H9 (cell line): Measurements from ENCODE around the gene MARCHF3. TPM values are rescaled to one million over a fixed set of nuclear protein-coding genes. Genes with fewer than 3 reads are reported as not detected.
A peak's percentile ranks its signal among the peaks of the same experiment; 100 is the strongest.

Experiments used
- DNase-seq: peaks from one replicate; pipeline ENCODE4 v3.0.0-alpha.2; 2017
- H2AFZ ChIP-seq: one replicate; pipeline ENCODE4 v1.6.1; 2013; ENCODE audit warnings: mild to moderate bottlenecking, low read length, control low read depth, moderate library complexity
- H2AK5ac ChIP-seq: 2 replicates; pipeline ENCODE4 v1.6.1; 2013; ENCODE audit warnings: low read length, control low read depth, mixed read lengths; ENCODE audit not compliant: insufficient read length
- H2BK120ac ChIP-seq: one replicate; pipeline ENCODE4 v1.6.1; 2013; ENCODE audit warnings: low read depth, mild to moderate bottlenecking, low read length, control low read depth, inconsistent platforms; ENCODE audit not compliant: poor library complexity, severe bottlenecking
- H2BK12ac ChIP-seq: 2 replicates; pipeline ENCODE4 v1.6.1; 2013; ENCODE audit warnings: low read length, control low read depth, mixed read lengths, low read depth; ENCODE audit not compliant: insufficient read length
- H2BK15ac ChIP-seq: 2 replicates; pipeline ENCODE4 v1.6.1; 2013; ENCODE audit warnings: low read depth, low read length, control low read depth
- H2BK20ac ChIP-seq: one replicate; pipeline ENCODE4 v1.6.1; 2013; ENCODE audit warnings: low read depth, mild to moderate bottlenecking, low read length, control low read depth, inconsistent platforms; ENCODE audit not compliant: poor library complexity, severe bottlenecking
- H2BK5ac ChIP-seq: 2 replicates; pipeline ENCODE4 v1.6.1; 2013; ENCODE audit warnings: low read length, control low read depth, mixed read lengths; ENCODE audit not compliant: insufficient read length
- H3K14ac ChIP-seq: 2 replicates; pipeline ENCODE4 v1.6.1; 2013; ENCODE audit warnings: low read length, control low read depth; ENCODE audit not compliant: insufficient read depth
- H3K18ac ChIP-seq: 2 replicates; pipeline ENCODE4 v1.6.1; 2013; ENCODE audit warnings: low read depth, mild to moderate bottlenecking, mixed read lengths, low read length, control low read depth; ENCODE audit not compliant: insufficient read length
- H3K23ac ChIP-seq: 2 replicates; pipeline ENCODE4 v1.6.1; 2013; ENCODE audit warnings: low read length, control low read depth, mixed read lengths, low read depth; ENCODE audit not compliant: insufficient read length
- H3K23me2 ChIP-seq: 2 replicates; pipeline ENCODE4 v1.6.1; 2013; ENCODE audit warnings: low read depth, mild to moderate bottlenecking, mixed read lengths, low read length, control low read depth; ENCODE audit not compliant: insufficient read length, poor library complexity, severe bottlenecking
- H3K27ac ChIP-seq: 2 replicates; pipeline ENCODE4 v1.5.1; 2013; ENCODE audit warnings: low read length, control low read depth, mixed read lengths, low read depth; ENCODE audit not compliant: insufficient read length
- H3K27me3 ChIP-seq: 2 replicates; pipeline ENCODE4 v1.6.1; 2013; ENCODE audit warnings: low read length, control low read depth, inconsistent platforms; ENCODE audit not compliant: insufficient read depth
- H3K4ac ChIP-seq: 2 replicates; pipeline ENCODE4 v1.6.1; 2013; ENCODE audit warnings: low read depth, mild to moderate bottlenecking, control low read depth, inconsistent platforms, low read length, moderate library complexity
- H3K4me1 ChIP-seq: 2 replicates; pipeline ENCODE4 v1.6.1; 2013; ENCODE audit warnings: low read length, control low read depth, inconsistent platforms; ENCODE audit not compliant: insufficient read depth
- H3K4me2 ChIP-seq: 2 replicates; pipeline ENCODE4 v1.6.1; 2013; ENCODE audit warnings: low read length, control low read depth, mixed read lengths; ENCODE audit not compliant: insufficient read length, insufficient read depth
- H3K56ac ChIP-seq: 2 replicates; pipeline ENCODE4 v1.6.1; 2013; ENCODE audit warnings: low read depth, mild to moderate bottlenecking, mixed read lengths, low read length, control low read depth; ENCODE audit not compliant: insufficient read length
- H3K79me1 ChIP-seq: 2 replicates; pipeline ENCODE4 v1.6.1; 2013; ENCODE audit warnings: low read depth, mild to moderate bottlenecking, moderate library complexity, low read length, control low read depth, inconsistent platforms; ENCODE audit not compliant: insufficient read depth, poor library complexity, severe bottlenecking
- H3K79me2 ChIP-seq: 2 replicates; pipeline ENCODE4 v1.6.1; 2013; ENCODE audit warnings: low read length, control low read depth, inconsistent platforms; ENCODE audit not compliant: insufficient read depth
- H3K9ac ChIP-seq: 2 replicates; pipeline ENCODE4 v1.6.1; 2013; ENCODE audit warnings: low read length, control low read depth, mixed read lengths; ENCODE audit not compliant: insufficient read length; ENCODE audit errors: extremely low read depth
- H3K9me3 ChIP-seq: one replicate; pipeline ENCODE4 v1.6.1; 2013; ENCODE audit warnings: low read depth, low read length, inconsistent platforms; ENCODE audit not compliant: control insufficient read depth
- H3T11ph ChIP-seq: one replicate; pipeline ENCODE4 v1.6.1; 2013; ENCODE audit warnings: mild to moderate bottlenecking, low read length, control low read depth, inconsistent platforms
- H4K20me1 ChIP-seq: one replicate; pipeline ENCODE4 v1.6.1; 2013; ENCODE audit not compliant: control insufficient read depth, insufficient read length, insufficient read depth
- H4K5ac ChIP-seq: 2 replicates; pipeline ENCODE4 v1.6.1; 2013; ENCODE audit warnings: low read depth, mild to moderate bottlenecking, mixed read lengths, low read length, control low read depth; ENCODE audit not compliant: insufficient read length
- H4K8ac ChIP-seq: replicated peaks from 2 replicates; pipeline ENCODE4 v1.6.1; 2013; ENCODE audit warnings: low read length, control low read depth, mixed read lengths, low read depth; ENCODE audit not compliant: insufficient read length
- H4K91ac ChIP-seq: 2 replicates; pipeline ENCODE4 v1.6.1; 2013; ENCODE audit warnings: low read depth, mild to moderate bottlenecking, moderate library complexity, mixed read lengths, low read length, control low read depth; ENCODE audit not compliant: insufficient read length
- H3K27ac Mint-ChIP-seq, 3 experiments: 2 replicates in 2 of 3; 3 replicates in 1 of 3; pipeline ENCODE4 v1.8.0; 2020 to 2021; ENCODE audit warnings: mixed read lengths in 3 of 3, mild to moderate bottlenecking in 1 of 3, moderate library complexity in 1 of 3
- H3K27me3 Mint-ChIP-seq: 2 replicates; pipeline ENCODE4 v1.8.0; 2021; ENCODE audit warnings: low read depth, mild to moderate bottlenecking, moderate library complexity, mixed read lengths
- H3K36me3 Mint-ChIP-seq, 3 experiments: 2 replicates in 2 of 3; 3 replicates in 1 of 3; pipeline ENCODE4 v1.8.0; 2020 to 2021; ENCODE audit warnings: low read depth in 3 of 3, mixed read lengths in 3 of 3; ENCODE audit not compliant: insufficient read depth in 1 of 3
- H3K4me1 Mint-ChIP-seq, 2 experiments: 2 replicates each; pipeline ENCODE4 v1.8.0; 2020; ENCODE audit warnings: mixed read lengths in 2 of 2
- H3K4me3 Mint-ChIP-seq, 2 experiments: 2 replicates in 1 of 2; 3 replicates in 1 of 2; pipeline ENCODE4 v1.8.0; 2020 to 2021; ENCODE audit warnings: mild to moderate bottlenecking in 2 of 2, mixed read lengths in 2 of 2, moderate library complexity in 1 of 2
- H3K9me3 Mint-ChIP-seq, 2 experiments: 2 replicates in 1 of 2; 3 replicates in 1 of 2; pipeline ENCODE4 v1.8.0; 2020; ENCODE audit warnings: mild to moderate bottlenecking in 2 of 2, mixed read lengths in 2 of 2, moderate library complexity in 1 of 2
- CTCF ChIP-seq: fragments of 200-600 bp; sonication (generic); conservative IDR thresholded peaks from 3 replicates; pipeline ENCODE4 v1.8.0; 2021; ENCODE audit warnings: antibody characterized with exemption, mild to moderate bottlenecking
- WGBS: extraction: QIAGEN DNeasy Blood & Tissue Kit; methylation state at CpG from one replicate; pipeline ENCODE4 v1.1.7; 2013; ENCODE audit warnings: missing lambda C conversion rate, low lambda C conversion rate, mixed read lengths; ENCODE audit not compliant: insufficient read length; ENCODE audit errors: extremely low coverage; 5-methylcytosine and 5-hydroxymethylcytosine counted together
- total RNA-seq: library from RNA; stranded (reverse); gene quantifications from 2 replicates; pipeline ENCODE4 v1.2.1, GENCODE V29; 2021

MARCHF3 gene
- total RNA-seq, 1 experiment from 2014 or later = 17.7 TPM

- Histone ChIP-seq H2AK5ac (no peak overlapping the region), H3K14ac (no peak overlapping the region), H2BK120ac (no peak overlapping the region), H2BK12ac (no peak overlapping the region), H2AFZ (no peak overlapping the region), H3K27me3 (no peaks in the 10 kb centered on the region), H3K79me1 (no peaks in the 10 kb centered on the region), H3K4ac (no peak overlapping the region), H3K4me2 (no peak overlapping the region), H3K18ac (no peak overlapping the region), H3T11ph (no peak overlapping the region), H2BK20ac (no peak overlapping the region), H3K9ac (peak overlapping the region; percentile 4), H4K20me1 (no peaks in the 10 kb centered on the region), H3K56ac (no peak overlapping the region), H3K23ac (no peak overlapping the region), H2BK5ac (no peak overlapping the region), H4K91ac (no peak overlapping the region), H3K9me3 (no peaks in the 10 kb centered on the region), H3K4me1 (peaks cover 20% of the 10 kb centered on the region), H2BK15ac (0 out of 2 replicates have a peak overlapping the region, but pooled peaks have one; percentile 17), H3K27ac (no peak overlapping the region), H3K79me2 (no peaks in the 10 kb centered on the region; the same call in 1 of the 2 replicates), H4K5ac (no peak overlapping the region), H4K8ac (no peak overlapping the region), H3K23me2 (peaks cover 3% of the 10 kb centered on the region)
- Mint-ChIP-seq H3K4me1 (peaks cover 73 to 74% of the 10 kb centered on the region in 2 experiments), H3K9me3 (0 out of 5 replicates have a peak, but pooled peaks cover 0 to 1% of the 10 kb centered on the region in 2 experiments), H3K27ac (peak overlapping the region; percentile 66 to 93 (median 88); a peak in 4 of 7 replicates), H3K36me3 (peaks cover 0 to 8% (median 3%) of the 10 kb centered on the region in 3 experiments; a peak in 5 of 7 replicates), H3K4me3 (no peak overlapping the region), H3K27me3 (no peaks in the 10 kb centered on the region)
- no peak for TF ChIP-seq CTCF
- no peak for DNase-seq
- no CpG with 5 or more reads among the region's 3 CpGs for WGBS
Measured at GRCh38 chr5:126847826-126848251, 182.5 kb downstream of the MARCHF3 start.
